ENCODE measurements around the gene TNNI3K.

DNA sequence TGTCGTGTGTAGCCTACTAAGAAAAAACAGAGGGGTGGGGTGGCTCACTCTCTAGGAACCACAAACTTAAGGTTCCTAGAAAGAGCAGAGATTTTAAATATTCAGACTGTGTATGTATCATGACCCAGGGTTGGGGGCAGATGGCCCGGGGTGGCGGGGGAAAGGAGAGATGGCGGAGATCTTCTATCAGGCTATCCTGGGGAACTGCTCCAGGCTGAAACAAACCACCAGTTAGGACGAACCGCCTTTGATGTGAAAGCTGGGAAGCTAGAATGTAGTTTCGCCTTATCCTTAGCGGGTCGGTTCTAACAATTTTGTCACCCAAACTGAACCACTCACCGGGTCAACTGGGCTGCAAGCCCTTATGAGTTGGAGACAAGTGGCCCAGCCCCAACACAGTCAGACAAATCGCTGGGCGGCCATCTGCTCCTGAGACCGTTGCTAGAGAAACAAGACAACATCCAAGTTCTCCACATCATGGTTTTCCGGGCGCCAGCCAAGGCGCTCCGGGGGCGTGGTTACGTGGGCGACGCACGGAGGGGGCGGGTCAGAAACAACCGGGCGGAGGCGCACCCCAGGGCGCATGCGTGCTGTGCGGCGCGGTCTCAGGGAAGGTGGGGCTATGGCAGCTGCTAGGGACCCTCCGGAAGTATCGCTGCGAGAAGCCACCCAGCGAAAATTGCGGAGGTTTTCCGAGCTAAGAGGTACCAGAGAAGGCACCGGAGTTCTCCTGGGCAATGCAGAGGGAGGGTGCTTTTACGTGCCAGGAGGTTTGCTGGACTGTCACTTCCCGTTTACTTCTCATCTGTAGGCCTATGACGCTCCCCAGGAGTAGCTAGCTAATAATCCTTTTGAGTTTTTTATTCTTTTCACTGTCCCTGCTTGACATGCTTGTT lies 37.3 kb upstream of the TNNI3K start, which contains the start of the genes FPGT and LRRIQ3:
- no peak for TF ChIP-seq HIVEP1 (CRISPR knock-in tag; IDR thresholded peaks at IDR 0.05)
- no peak for TF ChIP-seq RAD21 (CRISPR knock-in tag; conservative IDR thresholded peaks at IDR 0.05 in 1 of 2, IDR thresholded peaks at IDR 0.05 in 1 of 2)
- no peak for TF ChIP-seq NFRKB (IDR thresholded peaks at IDR 0.05; ENCODE audit: low read depth)
- no peak for TF ChIP-seq SMAD4 (CRISPR knock-in tag; conservative IDR thresholded peaks at IDR 0.05)
- TF ChIP-seq CAMTA2 (CRISPR knock-in tag; conservative IDR thresholded peaks at IDR 0.05): no peak
- TF ChIP-seq, protein P1, sequence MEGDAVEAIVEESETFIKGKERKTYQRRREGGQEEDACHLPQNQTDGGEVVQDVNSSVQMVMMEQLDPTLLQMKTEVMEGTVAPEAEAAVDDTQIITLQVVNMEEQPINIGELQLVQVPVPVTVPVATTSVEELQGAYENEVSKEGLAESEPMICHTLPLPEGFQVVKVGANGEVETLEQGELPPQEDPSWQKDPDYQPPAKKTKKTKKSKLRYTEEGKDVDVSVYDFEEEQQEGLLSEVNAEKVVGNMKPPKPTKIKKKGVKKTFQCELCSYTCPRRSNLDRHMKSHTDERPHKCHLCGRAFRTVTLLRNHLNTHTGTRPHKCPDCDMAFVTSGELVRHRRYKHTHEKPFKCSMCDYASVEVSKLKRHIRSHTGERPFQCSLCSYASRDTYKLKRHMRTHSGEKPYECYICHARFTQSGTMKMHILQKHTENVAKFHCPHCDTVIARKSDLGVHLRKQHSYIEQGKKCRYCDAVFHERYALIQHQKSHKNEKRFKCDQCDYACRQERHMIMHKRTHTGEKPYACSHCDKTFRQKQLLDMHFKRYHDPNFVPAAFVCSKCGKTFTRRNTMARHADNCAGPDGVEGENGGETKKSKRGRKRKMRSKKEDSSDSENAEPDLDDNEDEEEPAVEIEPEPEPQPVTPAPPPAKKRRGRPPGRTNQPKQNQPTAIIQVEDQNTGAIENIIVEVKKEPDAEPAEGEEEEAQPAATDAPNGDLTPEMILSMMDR (IDR thresholded peaks at IDR 0.05 in 2 of 3, conservative IDR thresholded peaks at IDR 0.05 in 1 of 3; ENCODE audit: insufficient read depth in 2 of 3, low read depth in 1 of 3, low read length in 3 of 3): 0 out of 6 replicates have a peak, but pooled peaks of 1 of the 3 experiments have one; percentile 1
- no peak for TF ChIP-seq EZH2 (IDR thresholded peaks at IDR 0.05; ENCODE audit: borderline replicate concordance, low read depth, low read length)
- no peak for TF ChIP-seq ZNF699 (CRISPR knock-in tag; IDR thresholded peaks at IDR 0.05; ENCODE audit: insufficient replicate concordance)

Measured in K562 (cell line).